T-cell (primary cell): Measurements from ENCODE around the gene TEKT1. TPM values are rescaled to one million over a fixed set of nuclear protein-coding genes. Genes with fewer than 3 reads are reported as not detected.

Experiments used
- ATAC-seq, 4 experiments: fragments of 200-7000 bp in 3 of 4; fragments of 150-1000 bp in 1 of 4; cut with Tn5 transposase; replicated peaks in 1 of 4; 1 replicate in 3 of 4; 2 replicates in 1 of 4; pipeline ENCODE4 v1.10.0; 2021; ENCODE audit warnings: moderate library complexity in 3 of 4, mild to moderate bottlenecking in 2 of 4, moderate number of reproducible peaks in 1 of 4
- CTCF ChIA-PET, 2 donors: fragments of 300-600 bp; sonication (Branson Sonifier 250); formaldehyde crosslinking; loops; one replicate each; lab custom pipeline; 2022; ENCODE audit warnings: antibody characterized with exemption in 2 of 2; lab: Charles Lee
- POLR2A ChIA-PET, 2 donors: fragments of 300-600 bp; sonication (Branson Sonifier 250); formaldehyde crosslinking; loops; one replicate each; lab custom pipeline; 2022; ENCODE audit warnings: antibody characterized with exemption in 2 of 2; lab: Charles Lee
- DNase-seq, 35 experiments: peaks; one replicate each; pipeline versions ENCODE4 v3.0.0 to v3.0.0-alpha.2; 2013 to 2023
- H3K27ac ChIP-seq: one replicate; pipeline ENCODE4 v1.5.1; 2013; ENCODE audit warnings: low read length
- H3K27me3 ChIP-seq, 2 experiments: replicated peaks in 1 of 2; 1 replicate in 1 of 2; 2 replicates in 1 of 2; pipeline versions ENCODE4 v1.6.1 to v1.7.0; 2013; ENCODE audit warnings: low read length in 1 of 2, mixed read lengths in 1 of 2; ENCODE audit not compliant: control insufficient read depth in 2 of 2, insufficient read depth in 2 of 2; ENCODE audit errors: extremely low read depth in 1 of 2
- H3K36me3 ChIP-seq, 2 donors: 1 replicate in 1 of 2; 2 replicates in 1 of 2; pipeline versions ENCODE4 v1.6.1 to v1.7.0; 2013; ENCODE audit warnings: low read length in 1 of 2; ENCODE audit not compliant: control insufficient read depth in 2 of 2, insufficient read depth in 1 of 2; ENCODE audit errors: extremely low read depth in 1 of 2
- H3K4me1 ChIP-seq, 2 experiments: 1 replicate in 1 of 2; 2 replicates in 1 of 2; pipeline versions ENCODE4 v1.6.1 to v1.7.0; 2013; ENCODE audit warnings: low read length in 2 of 2, mixed read lengths in 1 of 2; ENCODE audit not compliant: insufficient read depth in 2 of 2, control insufficient read depth in 1 of 2; ENCODE audit errors: extremely low read depth in 1 of 2
- H3K4me3 ChIP-seq, 2 donors: 1 replicate in 1 of 2; 2 replicates in 1 of 2; pipeline versions ENCODE4 v1.5.1 to v1.7.0; 2013; ENCODE audit warnings: mild to moderate bottlenecking in 2 of 2, low read length in 1 of 2, moderate library complexity in 1 of 2; ENCODE audit not compliant: control insufficient read depth in 1 of 2; ENCODE audit errors: extremely low read depth in 1 of 2
- H3K9me3 ChIP-seq: 2 replicates; pipeline ENCODE4 v1.7.0; 2013
- H3K27ac Mint-ChIP-seq, 2 donors: one replicate each; pipeline ENCODE4 v1.8.0; 2020 to 2021; ENCODE audit warnings: mild to moderate bottlenecking in 2 of 2, mixed read lengths in 2 of 2
- H3K27me3 Mint-ChIP-seq, 2 donors: one replicate each; pipeline ENCODE4 v1.8.0; 2021 to 2022; ENCODE audit warnings: mixed read lengths in 2 of 2
- H3K36me3 Mint-ChIP-seq: one replicate; pipeline ENCODE4 v1.8.0; 2021; ENCODE audit warnings: mixed read lengths
- H3K4me1 Mint-ChIP-seq, 3 donors: one replicate each; pipeline ENCODE4 v1.8.0; 2020 to 2022; ENCODE audit warnings: mixed read lengths in 3 of 3, mild to moderate bottlenecking in 1 of 3
- H3K4me3 Mint-ChIP-seq, 3 donors: one replicate each; pipeline ENCODE4 v1.8.0; 2020 to 2022; ENCODE audit warnings: mild to moderate bottlenecking in 3 of 3, mixed read lengths in 3 of 3, moderate library complexity in 3 of 3
- H3K9me3 Mint-ChIP-seq, 3 donors: one replicate each; pipeline ENCODE4 v1.8.0; 2020 to 2022; ENCODE audit warnings: mixed read lengths in 3 of 3
- WGBS: methylation state at CpG from one replicate; pipeline ENCODE4 v1.1.5; 2013; ENCODE audit warnings: missing lambda C conversion rate; ENCODE audit not compliant: insufficient coverage; 5-methylcytosine and 5-hydroxymethylcytosine counted together
- total RNA-seq, 35 experiments: library from RNA in 6 of 35; stranded (reverse) in 6 of 35; fragments of 120-200 nt in 1 of 35; gene quantifications; one replicate each; pipeline versions ENCODE4 v1.2.1 to v1.2.4 and lab custom pipeline; 2013 to 2026

TEKT1 gene
- total RNA-seq, 5 donors from 2014 or later (not counting 1 experiment from before 2014, with no cell fraction given), result not detected

GRCh38 chr17:6811510-6811909, 20.0 kb downstream of the TEKT1 start:
- H3K4me3 Mint-ChIP-seq, result no peak overlapping the region
- no peaks in the 10 kb centered on the region for H3K9me3 ChIP-seq
- H3K4me3 ChIP-seq, result no peak overlapping the region
- WGBS, result 100% methylated on average over 1 of the region's 9 CpGs
- peaks cover 0 to 37% of the 10 kb centered on the region in 2 experiments for H3K27me3 ChIP-seq
- H3K4me1 ChIP-seq, result no peaks in the 10 kb centered on the region
- H3K4me1 Mint-ChIP-seq, result no peaks in the 10 kb centered on the region
- H3K9me3 Mint-ChIP-seq, result peaks cover 0 to 2% (median 0%) of the 10 kb centered on the region in 3 donors
- POLR2A ChIA-PET, result no interaction called here
- no peaks in the 10 kb centered on the region for H3K36me3 Mint-ChIP-seq
- no peak overlapping the region for H3K27ac Mint-ChIP-seq
- ATAC-seq (no peak), DNase-seq (no peak)
- H3K36me3 ChIP-seq, result no peaks in the 10 kb centered on the region
- no peak overlapping the region for H3K27ac ChIP-seq
- peaks cover 29 to 38% of the 10 kb centered on the region in 2 donors for H3K27me3 Mint-ChIP-seq
- CTCF ChIA-PET, result no interaction called here

DNA sequence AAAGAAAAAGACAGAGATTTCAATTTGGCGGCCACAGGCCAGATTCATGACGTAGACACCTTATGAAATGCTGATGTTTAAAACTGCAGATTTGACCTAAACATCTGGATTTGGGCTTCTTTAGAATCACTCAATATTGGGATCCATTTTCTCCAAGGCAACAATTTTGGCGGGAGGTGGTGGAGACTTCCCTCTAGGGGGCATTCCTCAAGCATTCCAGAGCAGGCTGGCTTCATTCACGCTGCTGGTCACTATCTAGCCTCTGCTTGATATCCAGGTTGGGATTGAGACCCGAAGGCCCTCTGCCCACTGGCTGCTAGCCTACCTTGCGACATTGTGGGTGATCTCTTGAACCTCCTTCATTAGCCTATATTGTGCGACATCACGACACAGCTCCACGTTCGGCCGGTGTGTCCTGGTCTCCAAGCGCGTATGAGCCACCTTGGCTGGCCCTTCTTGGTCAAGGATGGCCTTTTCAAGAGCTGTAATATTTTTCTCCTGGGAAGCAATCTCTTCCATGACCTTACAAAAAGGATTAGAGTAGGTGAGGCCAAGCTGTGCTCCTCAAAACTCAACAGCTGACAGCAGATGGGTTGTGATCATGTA, 31.0 kb downstream of the TEKT1 start:
- no peaks in the 10 kb centered on the region for H3K4me1 Mint-ChIP-seq
- CTCF ChIA-PET, result no interaction called here
- H3K4me3 ChIP-seq, result no peak overlapping the region

DNA sequence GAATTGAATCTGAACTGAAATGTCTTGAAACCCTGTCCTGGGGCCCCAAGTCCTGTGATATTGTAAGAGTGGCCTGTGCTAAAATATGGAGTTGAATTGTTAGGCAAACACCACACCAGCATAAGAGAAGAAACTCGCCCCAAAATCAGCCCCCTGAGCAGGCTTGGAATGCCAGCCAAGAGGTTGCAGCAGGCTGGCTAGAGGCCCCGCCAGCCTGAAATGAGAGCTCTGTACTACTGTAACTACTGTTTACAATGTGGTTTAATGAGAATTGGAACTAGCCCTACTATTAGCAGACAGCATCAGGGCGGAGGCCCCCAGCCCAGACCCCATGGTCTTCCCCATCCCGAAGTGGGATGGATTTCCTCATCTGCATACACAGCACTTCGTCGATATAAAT, 31.8 kb downstream of the TEKT1 start:
- no peak overlapping the region for H3K27ac ChIP-seq
- H3K4me3 Mint-ChIP-seq, result no peak overlapping the region
- no peaks in the 10 kb centered on the region for H3K9me3 ChIP-seq
- 71% methylated on average over 2 of the region's 6 CpGs for WGBS
- no peaks in the 10 kb centered on the region for H3K4me1 Mint-ChIP-seq
- H3K36me3 Mint-ChIP-seq, result no peaks in the 10 kb centered on the region
- peaks cover 0 to 16% of the 10 kb centered on the region in 2 donors for H3K27me3 Mint-ChIP-seq
- H3K4me3 ChIP-seq, result no peak overlapping the region
- ATAC-seq, result no peak
- no peaks in the 10 kb centered on the region for H3K9me3 Mint-ChIP-seq
- no peak overlapping the region for H3K27ac Mint-ChIP-seq
- POLR2A ChIA-PET, result no interaction called here
- CTCF ChIA-PET, result no interaction called here
- H3K27me3 ChIP-seq, result no peaks in the 10 kb centered on the region
- no peak for DNase-seq
- no peaks in the 10 kb centered on the region for H3K4me1 ChIP-seq
- H3K36me3 ChIP-seq, result no peaks in the 10 kb centered on the region

More for the DNA sequence above, 31.0 kb downstream of the TEKT1 start:
- Histone ChIP-seq H3K4me1 (no peaks in the 10 kb centered on the region), H3K27ac (no peak overlapping the region), H3K36me3 (no peaks in the 10 kb centered on the region), H3K9me3 (no peaks in the 10 kb centered on the region), H3K27me3 (no peaks in the 10 kb centered on the region)
- H3K4me3 Mint-ChIP-seq, result no peak overlapping the region
- peaks cover 0 to 15% of the 10 kb centered on the region in 2 donors for H3K27me3 Mint-ChIP-seq
- ATAC-seq (no peak), DNase-seq (no peak)
- 91% methylated on average over 13 of the region's 13 CpGs for WGBS
- no peak overlapping the region for H3K27ac Mint-ChIP-seq
- no peaks in the 10 kb centered on the region for H3K9me3 Mint-ChIP-seq
- POLR2A ChIA-PET, result no interaction called here
- H3K36me3 Mint-ChIP-seq, result no peaks in the 10 kb centered on the region

GRCh38 chr17:6797718-6798351, 33.7 kb downstream of the TEKT1 start:
- H3K36me3 ChIP-seq, result no peaks in the 10 kb centered on the region
- no peaks in the 10 kb centered on the region for H3K9me3 ChIP-seq
- no peak overlapping the region for H3K27ac Mint-ChIP-seq
- DNase-seq (no peak), ATAC-seq (no peak)
- no peak overlapping the region for H3K27ac ChIP-seq
- ChIA-PET CTCF (no interaction called here), POLR2A (no interaction called here)
- no peak overlapping the region for H3K4me3 Mint-ChIP-seq
- WGBS, result 90% methylated on average over 7 of the region's 8 CpGs
- no peaks in the 10 kb centered on the region for H3K27me3 ChIP-seq
- H3K4me3 ChIP-seq, result no peak overlapping the region
- no peaks in the 10 kb centered on the region for H3K4me1 ChIP-seq
- H3K9me3 Mint-ChIP-seq, result no peaks in the 10 kb centered on the region
- H3K4me1 Mint-ChIP-seq, result no peaks in the 10 kb centered on the region
- no peaks in the 10 kb centered on the region for H3K36me3 Mint-ChIP-seq
- H3K27me3 Mint-ChIP-seq, result peaks cover 5 to 23% of the 10 kb centered on the region in 2 donors

DNA sequence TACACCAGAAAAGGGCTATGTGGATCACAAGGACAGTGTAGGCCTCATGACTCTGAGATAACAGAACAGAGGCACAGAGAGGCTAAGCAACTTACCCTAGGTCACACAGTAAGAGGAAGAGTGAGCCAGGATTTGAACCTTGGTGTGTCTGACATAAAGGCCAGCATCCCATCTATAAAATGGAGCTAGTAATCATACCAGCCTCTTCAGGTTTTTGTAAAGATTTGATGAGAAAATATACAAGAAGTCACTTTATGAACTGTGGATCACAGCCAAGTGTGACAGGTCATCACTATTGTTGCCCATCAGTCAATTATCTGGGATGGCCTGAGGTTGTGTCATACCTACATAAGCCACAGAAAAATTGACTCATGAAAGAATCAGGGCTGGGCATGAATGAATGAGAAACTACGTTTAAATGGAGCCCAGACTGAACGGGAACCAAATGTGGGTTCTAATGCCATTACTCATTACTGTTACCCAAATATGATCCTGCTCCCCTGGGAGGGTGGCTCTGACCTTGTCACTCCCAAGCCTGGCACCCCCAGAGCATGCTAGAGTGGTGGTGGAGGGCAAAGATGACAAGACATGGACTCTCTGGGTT, 34.5 kb downstream of the TEKT1 start:
- no peak overlapping the region for H3K27ac Mint-ChIP-seq
- WGBS, result no CpG with 5 or more reads among the region's 2 CpGs
- no peaks in the 10 kb centered on the region for H3K36me3 Mint-ChIP-seq
- ChIA-PET CTCF (no interaction called here), POLR2A (no interaction called here)
- no peaks in the 10 kb centered on the region for H3K4me1 ChIP-seq
- H3K36me3 ChIP-seq, result no peaks in the 10 kb centered on the region
- H3K27me3 ChIP-seq, result peaks cover 0 to 5% of the 10 kb centered on the region in 2 experiments
- H3K27ac ChIP-seq, result no peak overlapping the region
- ATAC-seq (no peak), DNase-seq (no peak)
- no peaks in the 10 kb centered on the region for H3K9me3 Mint-ChIP-seq
- H3K4me3 ChIP-seq, result no peak overlapping the region
- H3K9me3 ChIP-seq, result no peaks in the 10 kb centered on the region
- no peak overlapping the region for H3K4me3 Mint-ChIP-seq
- H3K4me1 Mint-ChIP-seq, result no peaks in the 10 kb centered on the region
- H3K27me3 Mint-ChIP-seq, result peaks cover 10 to 31% of the 10 kb centered on the region in 2 donors

DNA sequence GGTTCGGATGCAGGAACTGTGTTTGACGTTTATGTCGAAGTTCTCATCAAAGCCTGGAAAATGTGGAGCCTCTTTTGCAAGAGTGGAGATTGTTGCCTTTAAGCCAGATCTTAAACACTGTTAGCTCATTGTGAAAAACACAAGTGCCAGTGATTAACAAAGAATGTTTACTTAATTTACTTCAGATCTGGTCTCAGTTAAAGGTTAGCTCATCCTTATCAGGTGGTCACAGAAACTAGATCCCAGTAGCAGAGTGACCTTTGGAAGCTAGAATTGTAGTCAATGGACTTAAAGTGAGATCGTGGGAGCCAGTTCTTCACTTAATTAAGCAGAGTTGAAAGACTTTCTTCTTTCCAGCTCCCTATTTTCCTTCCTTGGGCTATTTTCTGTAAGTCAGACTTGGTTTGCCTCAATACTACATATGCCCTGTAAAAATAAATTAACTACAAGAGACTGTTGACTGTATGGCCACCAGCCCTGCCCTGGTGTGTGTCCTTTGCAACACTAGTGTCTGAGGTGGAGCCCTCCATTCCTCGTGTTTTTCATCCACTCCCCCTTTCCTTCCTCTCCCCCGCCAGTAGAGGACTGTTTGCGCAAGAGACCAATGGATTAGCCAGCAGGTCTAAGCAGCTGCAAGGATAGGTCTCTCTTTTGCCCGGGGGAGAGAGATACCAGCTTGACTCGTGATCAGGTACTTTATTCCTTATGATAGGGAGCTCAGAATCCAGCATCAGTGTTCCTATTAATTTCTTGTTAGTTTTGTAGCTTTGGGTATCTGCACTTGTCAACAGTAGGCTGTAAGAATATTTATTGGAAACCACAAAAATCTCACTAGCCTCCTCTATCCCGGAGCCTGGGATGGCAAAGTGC, 35.3 kb downstream of the TEKT1 start:
- 81% methylated on average over 4 of the region's 10 CpGs for WGBS
- ChIA-PET POLR2A (no interaction called here), CTCF (interaction anchor here in 1 of 2 donors (0.6 kb wide), 1 partner anchor 78 kb away, joined by 3 read pairs; no protein-coding TSS in a partner anchor)
- Mint-ChIP-seq H3K36me3 (no peaks in the 10 kb centered on the region), H3K9me3 (no peaks in the 10 kb centered on the region), H3K4me3 (no peak overlapping the region), H3K27me3 (peaks cover 15 to 32% of the 10 kb centered on the region in 2 donors), H3K4me1 (no peaks in the 10 kb centered on the region), H3K27ac (no peak overlapping the region)
- Histone ChIP-seq H3K9me3 (no peaks in the 10 kb centered on the region), H3K4me3 (no peak overlapping the region), H3K36me3 (no peaks in the 10 kb centered on the region), H3K4me1 (no peaks in the 10 kb centered on the region), H3K27me3 (peaks cover 0 to 11% of the 10 kb centered on the region in 2 experiments), H3K27ac (no peak overlapping the region)
- ATAC-seq (no peak), DNase-seq (no peak)
